Measurements from ENCODE around the gene SMIM15. TPM values are rescaled to one million over a fixed set of nuclear protein-coding genes. Genes with fewer than 3 reads are reported as not detected.

SMIM15 gene
- total RNA-seq, 1 experiment from 2014 or later = 58.2 TPM

DNA sequence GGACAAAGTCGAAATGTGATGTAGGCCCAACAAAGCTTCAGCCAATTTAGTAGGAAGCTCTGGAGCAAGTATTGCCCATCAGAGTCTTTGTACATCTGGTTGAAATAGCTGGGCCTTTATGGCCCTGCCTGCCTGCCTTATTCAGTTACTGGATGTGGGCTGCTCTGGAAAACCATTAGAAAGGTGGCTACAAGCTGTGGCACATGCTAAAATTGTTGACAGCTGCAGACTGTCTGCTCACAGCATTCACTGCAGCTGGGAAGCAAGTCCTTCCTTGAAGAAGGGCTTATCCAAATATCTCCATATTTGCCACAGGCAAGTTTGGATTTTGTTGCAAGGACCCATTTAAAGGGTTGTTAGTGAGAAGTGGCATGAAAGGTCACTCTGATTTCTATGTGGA lies 24.4 kb downstream of the SMIM15 start:
- Histone ChIP-seq H2AFZ (no peak overlapping the region), H3K9me2 (ENCODE audit: insufficient read depth) (no peaks in the 10 kb centered on the region), H3K27ac (no peak overlapping the region), H3K4me2 (no peak overlapping the region), H3F3A (ENCODE audit: insufficient read depth, low read depth) (no peaks in the 10 kb centered on the region), H3K4me3 (no peak overlapping the region), H3K9me3 (ENCODE audit: insufficient read depth, low read depth) (no peaks in the 10 kb centered on the region), H3K27me3 (ENCODE audit: insufficient read depth, low read depth) (no peaks in the 10 kb centered on the region), H3K36me3 (ENCODE audit: low read depth) (no peaks in the 10 kb centered on the region), H4K20me1 (ENCODE audit: insufficient read depth) (peaks cover 5% of the 10 kb centered on the region; the same call in 1 of the 2 replicates), H3K4me1 (replicated peaks; ENCODE audit: insufficient read depth) (no peaks in the 10 kb centered on the region), H3K79me2 (ENCODE audit: low read depth) (no peaks in the 10 kb centered on the region)
- no TSS peak for BruUV-seq (replicated peaks)
- DNase-seq = no peak
- intact Hi-C loops (cut with micrococcal nuclease; ENCODE audit: unreplicated experiment) = no loop called here
- POLR2A ChIA-PET (ENCODE audit: unreplicated experiment) = no interaction called here
- CTCF ChIA-PET = no interaction called here
- no peak for TF ChIP-seq EZH2 (IDR thresholded peaks at IDR 0.05; ENCODE audit: low read depth)
- TF ChIP-seq, protein P1, sequence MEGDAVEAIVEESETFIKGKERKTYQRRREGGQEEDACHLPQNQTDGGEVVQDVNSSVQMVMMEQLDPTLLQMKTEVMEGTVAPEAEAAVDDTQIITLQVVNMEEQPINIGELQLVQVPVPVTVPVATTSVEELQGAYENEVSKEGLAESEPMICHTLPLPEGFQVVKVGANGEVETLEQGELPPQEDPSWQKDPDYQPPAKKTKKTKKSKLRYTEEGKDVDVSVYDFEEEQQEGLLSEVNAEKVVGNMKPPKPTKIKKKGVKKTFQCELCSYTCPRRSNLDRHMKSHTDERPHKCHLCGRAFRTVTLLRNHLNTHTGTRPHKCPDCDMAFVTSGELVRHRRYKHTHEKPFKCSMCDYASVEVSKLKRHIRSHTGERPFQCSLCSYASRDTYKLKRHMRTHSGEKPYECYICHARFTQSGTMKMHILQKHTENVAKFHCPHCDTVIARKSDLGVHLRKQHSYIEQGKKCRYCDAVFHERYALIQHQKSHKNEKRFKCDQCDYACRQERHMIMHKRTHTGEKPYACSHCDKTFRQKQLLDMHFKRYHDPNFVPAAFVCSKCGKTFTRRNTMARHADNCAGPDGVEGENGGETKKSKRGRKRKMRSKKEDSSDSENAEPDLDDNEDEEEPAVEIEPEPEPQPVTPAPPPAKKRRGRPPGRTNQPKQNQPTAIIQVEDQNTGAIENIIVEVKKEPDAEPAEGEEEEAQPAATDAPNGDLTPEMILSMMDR (conservative IDR thresholded peaks at IDR 0.05) = no peak

DNA sequence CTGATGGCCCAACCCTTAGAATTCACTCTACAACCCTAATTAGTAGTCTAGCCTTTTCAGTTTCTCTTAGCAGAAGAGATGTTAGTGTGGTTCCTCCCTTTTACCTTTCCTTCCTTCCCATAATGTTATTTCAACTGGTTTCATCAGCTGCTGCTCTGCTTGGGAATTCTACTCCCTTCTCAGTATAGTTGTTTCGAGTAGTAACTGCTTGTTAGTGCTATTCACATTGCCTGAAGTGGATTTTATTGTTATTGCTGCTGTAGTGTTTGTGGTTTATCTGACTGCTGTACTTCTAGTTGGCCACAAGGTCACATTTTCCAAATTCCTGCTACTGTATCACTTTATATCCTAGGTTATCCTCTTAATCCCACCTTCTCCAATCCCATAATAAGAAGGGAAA lies 29.7 kb downstream of the SMIM15 start:
- Histone ChIP-seq H2AFZ (no peak overlapping the region), H3K4me2 (no peak overlapping the region), H3F3A (ENCODE audit: insufficient read depth, low read depth) (no peaks in the 10 kb centered on the region; the same call in 1 of the 2 replicates), H3K9me3 (ENCODE audit: insufficient read depth, low read depth) (no peaks in the 10 kb centered on the region), H4K20me1 (ENCODE audit: insufficient read depth) (peaks cover 5% of the 10 kb centered on the region; the same call in 1 of the 2 replicates), H3K79me2 (ENCODE audit: low read depth) (no peaks in the 10 kb centered on the region), H3K4me3 (no peak overlapping the region), H3K4me1 (replicated peaks; ENCODE audit: insufficient read depth) (no peaks in the 10 kb centered on the region), H3K9me2 (ENCODE audit: insufficient read depth) (no peaks in the 10 kb centered on the region), H3K27ac (no peak overlapping the region), H3K27me3 (ENCODE audit: insufficient read depth, low read depth) (no peaks in the 10 kb centered on the region), H3K36me3 (ENCODE audit: low read depth) (no peaks in the 10 kb centered on the region)
- TF ChIP-seq, protein P1 (conservative IDR thresholded peaks at IDR 0.05) = no peak
- TF ChIP-seq EZH2 (IDR thresholded peaks at IDR 0.05; ENCODE audit: low read depth) = no peak
- POLR2A ChIA-PET (ENCODE audit: unreplicated experiment) = no interaction called here
- intact Hi-C loops (cut with micrococcal nuclease; ENCODE audit: unreplicated experiment) = no loop called here
- CTCF ChIA-PET = no interaction called here
- no TSS peak for BruUV-seq (replicated peaks)
- no peak for DNase-seq

DNA sequence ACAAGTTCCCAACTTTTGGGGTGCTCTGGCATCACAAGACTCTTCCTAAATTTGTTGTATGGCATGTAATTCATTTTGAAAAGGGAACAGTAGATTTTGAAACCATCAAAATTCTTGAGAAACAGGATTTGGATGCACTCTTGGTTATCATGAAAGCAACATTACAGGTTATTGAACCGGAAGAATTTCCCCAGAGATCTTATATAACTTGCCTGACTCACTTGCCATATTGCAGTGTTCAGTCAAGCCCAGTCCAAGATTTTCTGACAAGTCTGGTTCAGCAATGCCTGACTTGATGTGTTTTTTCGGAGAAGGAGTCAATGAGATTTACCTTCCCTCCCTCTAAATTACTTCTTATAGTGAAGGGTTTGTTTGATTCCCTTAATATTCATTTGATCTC lies 32.0 kb downstream of the SMIM15 start:
- H3K36me3 ChIP-seq (ENCODE audit: low read depth) = no peaks in the 10 kb centered on the region
- BruUV-seq (replicated peaks) = no TSS peak
- H3K27me3 ChIP-seq (ENCODE audit: insufficient read depth, low read depth) = no peaks in the 10 kb centered on the region
- H3K9me3 ChIP-seq (ENCODE audit: insufficient read depth, low read depth) = no peaks in the 10 kb centered on the region
- no peak overlapping the region for H3K27ac ChIP-seq
- H2AFZ ChIP-seq = no peak overlapping the region
- ChIA-PET POLR2A (ENCODE audit: unreplicated experiment) (no interaction called here), CTCF (no interaction called here)
- no peaks in the 10 kb centered on the region for H3K79me2 ChIP-seq (ENCODE audit: low read depth)
- TF ChIP-seq EZH2 (IDR thresholded peaks at IDR 0.05; ENCODE audit: low read depth) = no peak
- TF ChIP-seq, protein P1 (conservative IDR thresholded peaks at IDR 0.05) = no peak
- H3K4me1 ChIP-seq (replicated peaks; ENCODE audit: insufficient read depth) = no peaks in the 10 kb centered on the region
- no peak overlapping the region for H3K4me3 ChIP-seq
- H4K20me1 ChIP-seq (ENCODE audit: insufficient read depth) = no peaks in the 10 kb centered on the region; the same call in 1 of the 2 replicates
- intact Hi-C loops (cut with micrococcal nuclease; ENCODE audit: unreplicated experiment) = no loop called here
- H3F3A ChIP-seq (ENCODE audit: insufficient read depth, low read depth) = no peaks in the 10 kb centered on the region; the same call in 1 of the 2 replicates
- H3K9me2 ChIP-seq (ENCODE audit: insufficient read depth) = no peaks in the 10 kb centered on the region
- no peak for DNase-seq
- no peak overlapping the region for H3K4me2 ChIP-seq
